Bone marrow (tissue), 2 donors: Measurements from ENCODE around the gene TLE1.
"Not testable (repeated sequence)": the region's sequence is repeated elsewhere in the genome, so short reads cannot be mapped to it uniquely, and the experiment has no call there.

Experiments used
- DNase-seq, 2 donors: peaks; one replicate each; lab custom pipeline; 2025; lab: John Stamatoyannopoulos, UW

Gene TLE1

GRCh38 chr9:81689343-81690175 lies at the start of gene TLE1:
Gene TLE1 (minus strand): TSS chr9:81689547. CDS start chr9:81688240, 1,307 bp downstream.
- DNase-seq, result peak; percentile 43 to 94

- DNase-seq, result no peak
Measured at GRCh38 chr9:81737871-81738507, 48.6 kb upstream of the TLE1 start.

- not testable (repeated sequence) for DNase-seq
Measured at GRCh38 chr9:81730498-81730897, 41.2 kb upstream of the TLE1 start.

GRCh38 chr9:81729135-81729534 lies 39.8 kb upstream of the TLE1 start:
- no peak for DNase-seq

GRCh38 chr9:81724242-81724889 lies 35.0 kb upstream of the TLE1 start:
- DNase-seq, result no peak

GRCh38 chr9:81722277-81722676 lies 32.9 kb upstream of the TLE1 start:
- DNase-seq, result no peak

GRCh38 chr9:81720450-81721086 lies 31.2 kb upstream of the TLE1 start:
- DNase-seq, result no peak

- DNase-seq, result no peak
Measured at GRCh38 chr9:81719972-81720371, 30.6 kb upstream of the TLE1 start.

GRCh38 chr9:81718244-81718643 lies 28.9 kb upstream of the TLE1 start:
- no peak for DNase-seq

- no peak for DNase-seq
Measured at GRCh38 chr9:81717747-81718077, 28.4 kb upstream of the TLE1 start.

- no peak for DNase-seq
Measured at GRCh38 chr9:81717061-81717746, 27.9 kb upstream of the TLE1 start.

GRCh38 chr9:81716409-81716808 lies 27.1 kb upstream of the TLE1 start:
- no peak for DNase-seq

GRCh38 chr9:81705578-81705977 lies 16.2 kb upstream of the TLE1 start:
- no peak for DNase-seq

GRCh38 chr9:81694541-81694940 lies 5.2 kb upstream of the TLE1 start:
- DNase-seq, result no peak

- DNase-seq, result no peak
Measured at GRCh38 chr9:81693671-81694378, 4.5 kb upstream of the TLE1 start.

GRCh38 chr9:81690251-81690851 lies 1.0 kb upstream of the TLE1 start:
- DNase-seq, result no peak

- not testable (repeated sequence) for DNase-seq
Measured at GRCh38 chr9:81689093-81689342, 329 bp downstream of the TLE1 start.

- peak in 1 of 2 donors; percentile 56 for DNase-seq
Measured at GRCh38 chr9:81688262-81689092, 870 bp downstream of the TLE1 start.

GRCh38 chr9:81687521-81688261 lies 1.7 kb downstream of the TLE1 start:
- no peak for DNase-seq
